Keratinocyte (primary cell): ENCODE data around the gene XG.
"Not testable (repeated sequence)": the region's sequence is repeated elsewhere in the genome, so short reads cannot be mapped to it uniquely, and the experiment has no call there.

Source experiments
- EZH2 ChIP-seq: IDR thresholded peaks from one replicate; pipeline ENCODE4 v1.6.1; 2012; ENCODE audit warnings: inconsistent platforms, mild to moderate bottlenecking, low read length, moderate library complexity
- TF ChIP-seq, protein P1 (sequence below), 3 experiments: IDR thresholded peaks in 1 of 3; conservative IDR thresholded peaks in 1 of 3; optimal IDR thresholded peaks in 1 of 3; 2 replicates in 2 of 3; 3 replicates in 1 of 3; pipeline versions ENCODE3 to v1.5.1; 2011; ENCODE audit warnings: low read length in 3 of 3, mild to moderate bottlenecking in 3 of 3, moderate library complexity in 2 of 3, control low read depth in 1 of 3, inconsistent platforms in 1 of 3; ENCODE audit not compliant: insufficient read depth in 2 of 3; ENCODE audit errors: extremely low read depth in 1 of 3

DNA sequence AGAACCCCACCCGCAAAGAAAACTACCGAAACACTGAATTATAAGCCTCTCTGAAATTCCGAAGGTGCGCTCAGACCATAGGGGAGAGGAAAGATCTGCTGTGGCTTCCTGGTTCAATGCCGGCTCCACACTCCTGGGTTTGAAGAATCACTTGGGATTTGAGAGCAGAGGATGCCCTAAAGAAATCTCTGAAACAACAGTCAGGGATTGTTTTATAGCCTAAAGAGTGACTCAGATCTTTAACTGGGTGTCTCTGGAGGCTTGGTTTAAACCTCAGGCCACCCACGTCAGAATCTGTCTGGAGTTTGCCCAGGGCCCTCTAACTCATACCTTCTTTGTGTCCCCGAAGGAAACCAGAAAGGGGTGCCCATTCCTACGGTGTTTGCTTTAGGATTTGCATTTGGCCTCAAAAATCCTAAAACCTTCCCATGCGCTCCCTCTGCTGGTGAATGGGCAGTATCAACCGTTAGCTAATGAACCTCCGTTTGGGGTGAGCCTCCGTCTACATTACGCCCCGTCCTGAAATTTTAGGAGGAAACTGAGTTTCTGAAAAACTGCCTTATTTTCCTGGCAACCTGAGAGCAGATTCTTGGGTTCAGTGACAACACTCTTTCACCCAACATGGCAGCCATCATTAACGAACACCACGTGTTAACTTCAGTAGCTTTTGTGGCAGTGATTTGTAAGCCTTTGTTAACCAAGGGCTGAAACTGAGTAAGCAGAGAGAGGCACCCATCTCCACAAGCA lies 60.5 kb downstream of the XG start:
- TF ChIP-seq, protein P1, sequence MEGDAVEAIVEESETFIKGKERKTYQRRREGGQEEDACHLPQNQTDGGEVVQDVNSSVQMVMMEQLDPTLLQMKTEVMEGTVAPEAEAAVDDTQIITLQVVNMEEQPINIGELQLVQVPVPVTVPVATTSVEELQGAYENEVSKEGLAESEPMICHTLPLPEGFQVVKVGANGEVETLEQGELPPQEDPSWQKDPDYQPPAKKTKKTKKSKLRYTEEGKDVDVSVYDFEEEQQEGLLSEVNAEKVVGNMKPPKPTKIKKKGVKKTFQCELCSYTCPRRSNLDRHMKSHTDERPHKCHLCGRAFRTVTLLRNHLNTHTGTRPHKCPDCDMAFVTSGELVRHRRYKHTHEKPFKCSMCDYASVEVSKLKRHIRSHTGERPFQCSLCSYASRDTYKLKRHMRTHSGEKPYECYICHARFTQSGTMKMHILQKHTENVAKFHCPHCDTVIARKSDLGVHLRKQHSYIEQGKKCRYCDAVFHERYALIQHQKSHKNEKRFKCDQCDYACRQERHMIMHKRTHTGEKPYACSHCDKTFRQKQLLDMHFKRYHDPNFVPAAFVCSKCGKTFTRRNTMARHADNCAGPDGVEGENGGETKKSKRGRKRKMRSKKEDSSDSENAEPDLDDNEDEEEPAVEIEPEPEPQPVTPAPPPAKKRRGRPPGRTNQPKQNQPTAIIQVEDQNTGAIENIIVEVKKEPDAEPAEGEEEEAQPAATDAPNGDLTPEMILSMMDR (optimal IDR thresholded peaks at IDR 0.05 in 1 of 3, IDR thresholded peaks at IDR 0.05 in 1 of 3, conservative IDR thresholded peaks at IDR 0.05 in 1 of 3; ENCODE audit: extremely low read depth in 1 of 3, insufficient read depth in 2 of 3, low read length in 3 of 3): peak in 2 of 3 experiments; percentile 40 to 56
- not testable (repeated sequence) for TF ChIP-seq EZH2
